SKM-1 (cell line): Measurements from ENCODE around the gene TTC28.
"Not testable (repeated sequence)": the region's sequence is repeated elsewhere in the genome, so short reads cannot be mapped to it uniquely, and the experiment has no call there.

ENCODE experiments used
- DNase-seq: peaks from one replicate; lab custom pipeline; 2025; ENCODE audit not compliant: unreplicated experiment; lab: John Stamatoyannopoulos, UW

The TTC28 gene

DNA sequence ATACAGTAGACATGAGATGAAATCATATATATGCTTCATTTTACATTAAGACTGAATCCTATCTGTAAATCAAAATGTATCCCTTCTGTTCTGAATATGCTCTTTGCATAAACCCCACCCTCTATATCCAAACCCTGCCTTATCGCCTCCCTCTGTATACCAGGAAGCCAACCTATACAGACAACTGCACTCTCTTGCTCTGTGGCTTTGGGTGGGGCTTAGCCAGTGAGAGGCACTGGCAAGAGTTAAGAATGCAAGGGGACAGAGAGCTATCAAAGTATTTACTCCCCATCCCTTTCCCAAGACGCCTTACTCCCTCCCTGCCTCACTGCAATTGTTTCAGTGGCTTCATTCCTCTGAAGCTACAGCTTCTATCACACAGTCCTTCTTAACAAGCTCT lies 309.8 kb downstream of the TTC28 start:
- DNase-seq = no peak

DNA sequence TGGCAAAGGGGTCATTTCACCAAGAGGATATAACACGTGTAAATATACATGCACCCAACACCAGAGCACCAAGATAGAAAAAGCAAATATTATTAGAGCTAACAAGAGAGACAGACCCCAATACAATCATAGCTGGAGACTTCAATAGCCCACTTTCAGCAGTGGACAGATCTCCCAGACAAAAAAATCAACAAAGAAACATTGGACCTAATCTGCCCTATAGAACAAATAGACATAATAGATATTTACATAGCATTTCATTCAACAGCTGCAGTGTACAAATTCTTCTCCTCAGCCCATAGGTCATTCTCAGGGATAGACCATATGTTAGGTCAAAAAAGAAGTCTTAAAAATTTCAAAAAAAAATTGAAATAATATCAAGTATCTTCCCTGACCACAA lies 312.8 kb downstream of the TTC28 start:
- DNase-seq = no peak

DNA sequence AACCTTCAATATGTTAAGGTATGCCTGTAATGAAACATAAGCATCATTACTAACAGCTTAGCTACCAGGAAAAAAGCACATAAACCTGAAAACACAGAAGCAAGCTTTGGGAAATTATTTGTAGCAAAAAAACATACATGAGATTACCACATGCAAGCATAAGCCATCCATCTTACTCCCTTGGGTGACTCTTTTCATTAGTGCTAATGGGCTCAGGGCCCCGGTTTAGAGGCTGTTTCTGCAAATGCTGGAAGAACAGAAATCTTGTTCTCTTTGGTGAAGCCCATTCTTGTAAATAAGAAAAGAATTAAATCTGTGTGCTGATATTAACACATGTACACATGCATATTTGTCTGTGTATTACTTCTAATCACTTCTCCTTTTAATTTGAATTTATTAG lies 314.3 kb downstream of the TTC28 start:
- no peak for DNase-seq

DNA sequence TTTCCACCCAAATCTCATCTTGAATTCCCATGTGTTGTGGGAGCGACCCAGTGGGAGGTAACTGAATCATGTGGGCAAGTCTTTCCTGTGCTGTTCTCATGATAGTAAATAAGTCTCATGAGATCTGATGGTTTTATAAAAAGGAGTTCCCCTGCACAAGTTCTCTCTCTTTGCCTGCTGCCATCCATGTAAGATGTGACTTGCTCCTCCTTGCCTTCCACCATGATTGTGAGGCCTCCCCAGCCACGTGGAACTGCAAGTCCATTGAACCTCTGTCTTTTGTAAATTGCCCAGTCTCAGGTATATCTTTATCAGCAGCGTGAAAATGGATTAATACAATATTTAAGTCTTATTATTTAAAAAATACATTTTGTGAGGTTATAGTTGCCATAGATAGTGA lies 315.5 kb downstream of the TTC28 start:
- DNase-seq = not testable (repeated sequence)

DNA sequence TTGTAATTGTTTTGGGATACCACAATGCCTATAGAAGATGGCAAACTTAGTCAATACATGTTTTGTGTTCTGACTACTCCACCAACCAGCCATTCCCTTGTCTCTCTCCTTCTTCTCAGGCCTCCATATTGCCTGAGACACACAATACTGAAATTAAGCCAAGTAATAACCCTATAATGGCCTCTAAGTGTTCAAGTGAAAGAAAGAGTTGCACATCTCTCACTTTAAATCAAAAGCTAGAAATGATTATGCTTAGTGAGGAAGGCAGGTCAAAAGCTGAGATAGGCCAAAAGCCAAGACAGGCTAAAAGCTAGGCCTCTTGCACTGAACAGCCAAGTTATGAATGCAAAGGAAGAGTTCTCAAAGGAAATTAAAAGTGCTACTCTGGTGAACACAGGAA lies 318.7 kb downstream of the TTC28 start:
- no peak for DNase-seq

DNA sequence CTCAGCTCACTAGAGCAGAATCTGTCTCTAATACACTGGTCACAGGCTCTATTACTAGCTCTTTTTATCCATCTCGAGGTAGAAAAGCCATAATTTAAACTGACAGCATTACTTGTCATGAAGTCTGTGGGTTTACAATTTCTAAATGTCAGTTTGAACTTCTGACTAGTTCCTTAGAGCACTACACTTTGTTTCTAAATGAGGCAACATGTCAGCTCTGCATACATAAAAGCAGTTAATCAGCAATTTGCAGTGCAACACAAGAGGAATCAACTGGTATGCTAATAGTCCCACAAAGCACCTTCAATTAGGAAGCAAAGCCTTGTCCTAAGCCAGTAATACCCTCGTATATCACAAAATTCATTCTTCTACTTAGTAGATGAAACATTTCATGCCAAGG lies 321.3 kb downstream of the TTC28 start:
- DNase-seq = no peak

DNA sequence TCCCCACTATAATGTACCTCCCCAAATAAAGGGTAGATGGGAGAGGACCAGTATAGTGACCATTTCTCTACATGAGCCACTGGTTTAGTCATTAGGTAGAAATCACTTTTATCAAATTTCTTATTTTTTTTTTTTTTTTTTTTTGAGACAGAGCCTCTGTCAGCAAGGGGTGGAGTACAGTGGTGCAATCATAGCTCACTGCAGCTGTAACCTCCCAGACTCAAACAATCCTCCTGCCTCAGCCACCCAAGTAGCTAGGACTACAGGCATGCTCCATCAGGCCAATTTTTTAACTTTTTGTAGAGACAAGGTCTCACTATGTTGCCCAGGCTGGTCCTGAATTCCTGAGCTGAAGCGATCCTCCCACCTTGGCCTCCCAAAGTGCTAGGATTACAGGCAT lies 322.4 kb downstream of the TTC28 start:
- DNase-seq = no peak

DNA sequence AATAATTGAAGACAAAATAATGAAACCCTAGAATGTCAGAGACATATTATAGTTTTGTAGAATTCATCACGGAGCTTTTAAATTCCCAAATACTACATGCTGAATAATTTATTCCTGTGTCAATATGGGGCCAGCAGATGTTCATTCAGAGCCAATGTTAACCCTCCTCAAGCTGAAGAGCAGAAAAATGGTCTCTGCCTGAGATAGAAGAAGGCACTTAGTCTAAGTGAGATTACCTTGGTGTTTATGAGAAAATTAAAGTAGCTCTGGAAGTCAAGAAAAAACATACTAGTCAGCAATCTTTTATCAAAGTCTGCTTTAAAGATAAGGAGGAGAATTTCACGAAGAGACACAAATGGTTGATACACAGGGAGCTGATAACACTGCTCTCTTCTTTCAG lies 328.2 kb downstream of the TTC28 start:
- no peak for DNase-seq

DNA sequence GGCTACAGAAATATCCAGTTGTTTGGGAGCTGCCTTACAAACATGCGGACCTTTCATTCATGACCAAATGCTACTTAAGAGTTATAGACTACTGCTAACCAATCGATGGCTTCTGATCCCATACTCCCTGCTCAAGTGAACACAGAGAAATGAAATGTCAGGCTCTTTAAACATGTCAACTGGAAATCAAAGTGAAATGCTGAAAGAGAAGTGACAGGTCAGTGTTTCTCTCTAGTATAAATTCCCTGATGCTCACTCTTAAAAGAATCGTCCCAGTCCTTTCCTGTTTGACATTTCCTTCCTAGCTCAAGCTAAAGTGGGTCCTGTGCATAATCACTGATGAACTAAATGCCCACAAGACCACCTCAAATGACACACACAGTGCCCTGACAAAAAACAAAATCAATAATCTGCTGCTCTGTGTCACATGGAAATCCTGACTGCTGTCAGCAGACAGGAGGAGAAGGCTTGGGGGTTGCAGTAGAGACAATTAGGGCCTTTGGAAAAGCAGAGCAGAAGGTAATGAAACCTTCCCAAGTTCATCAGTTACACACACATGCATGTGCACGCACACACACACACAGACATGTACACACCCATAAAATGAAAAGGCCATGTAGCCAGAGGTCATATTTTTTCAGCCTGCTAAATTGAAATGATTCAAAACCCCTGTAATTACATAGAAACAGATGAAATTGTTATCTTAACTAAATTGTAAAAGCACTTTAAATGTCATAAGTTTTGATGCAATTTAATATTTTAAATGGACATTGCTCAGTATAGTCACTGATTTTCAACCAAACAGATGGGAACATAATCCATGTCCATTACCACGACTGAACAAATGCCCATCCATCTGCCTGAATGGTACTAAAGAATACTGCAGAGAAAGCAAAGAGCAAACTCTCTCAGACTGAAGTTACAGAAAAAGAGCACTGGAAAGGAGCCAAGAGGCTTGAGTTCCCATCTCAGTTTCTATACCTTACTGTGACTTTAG lies 330.7 kb downstream of the TTC28 start:
- no peak for DNase-seq

DNA sequence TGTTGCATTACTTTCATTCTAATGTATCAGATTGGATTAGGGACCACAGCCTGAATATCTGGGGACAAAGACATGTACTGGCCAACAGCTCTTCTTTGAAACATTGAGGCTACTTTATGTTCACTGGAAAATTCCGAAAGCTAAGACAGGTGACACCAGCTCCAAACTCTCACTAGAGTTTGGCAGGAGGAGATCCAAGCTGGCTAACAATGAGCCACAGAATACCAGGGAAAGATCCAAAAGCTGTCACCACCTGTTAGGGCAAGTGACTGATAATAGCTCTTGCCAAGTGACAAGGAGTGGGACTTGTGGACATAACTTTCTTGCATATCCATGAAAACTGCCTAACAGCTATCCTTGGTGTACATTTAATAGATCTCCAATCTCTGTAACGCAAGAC lies 333.3 kb downstream of the TTC28 start:
- DNase-seq = no peak

DNA sequence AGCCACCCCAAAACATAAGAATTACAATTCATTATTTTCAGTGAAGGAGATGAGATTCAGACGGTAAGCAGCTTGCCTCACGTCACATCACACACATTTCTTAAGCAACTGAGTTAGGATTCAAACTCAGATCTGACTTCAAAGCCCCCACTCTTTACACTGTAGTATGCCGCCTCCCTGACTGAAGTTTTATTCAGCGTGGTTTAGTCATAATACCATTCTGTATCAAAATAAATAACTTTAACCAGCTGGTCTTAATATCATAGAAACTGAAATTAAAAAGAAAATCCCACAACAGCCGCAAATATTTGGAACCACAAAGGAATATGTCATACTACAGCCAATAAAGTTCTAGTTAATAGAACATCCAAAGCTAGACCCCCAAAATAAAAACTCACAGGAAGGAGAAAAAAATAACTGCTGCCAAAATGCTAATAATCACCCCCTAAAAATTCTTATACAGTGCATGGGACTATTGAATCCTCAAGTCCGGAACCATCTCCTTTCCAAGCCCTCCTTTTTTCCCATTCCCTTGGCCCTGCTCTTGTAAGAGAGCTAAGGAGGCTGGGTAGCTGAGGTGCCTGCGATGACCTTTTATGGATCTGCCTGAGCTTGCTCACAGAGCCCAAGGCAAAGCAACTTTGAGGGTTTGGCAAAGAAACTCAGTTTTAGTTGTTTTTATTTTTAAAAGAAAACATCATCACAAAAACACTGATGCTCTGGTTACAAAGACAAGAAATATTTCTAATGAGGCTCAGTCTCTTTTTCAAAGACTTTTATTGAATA lies 334.5 kb downstream of the TTC28 start:
- no peak for DNase-seq

DNA sequence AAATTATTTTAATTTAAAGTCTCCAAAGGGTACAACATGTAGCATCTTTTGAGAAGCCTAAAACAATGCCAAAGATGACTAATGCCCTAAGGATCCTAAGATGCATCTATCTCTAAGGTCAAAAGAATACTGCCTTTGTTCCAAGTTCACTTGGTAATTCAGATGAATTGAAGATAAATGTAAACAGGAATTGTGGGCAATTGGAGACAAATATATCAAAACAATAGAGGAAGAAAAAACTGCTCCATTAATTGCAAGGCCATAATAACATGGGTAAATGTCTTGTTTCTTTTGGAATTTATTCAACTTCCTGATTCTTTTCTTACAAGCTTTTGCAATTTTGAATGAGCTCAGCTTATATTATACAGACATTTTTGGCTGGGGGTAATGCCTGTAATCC lies 338.6 kb downstream of the TTC28 start:
- no peak for DNase-seq

DNA sequence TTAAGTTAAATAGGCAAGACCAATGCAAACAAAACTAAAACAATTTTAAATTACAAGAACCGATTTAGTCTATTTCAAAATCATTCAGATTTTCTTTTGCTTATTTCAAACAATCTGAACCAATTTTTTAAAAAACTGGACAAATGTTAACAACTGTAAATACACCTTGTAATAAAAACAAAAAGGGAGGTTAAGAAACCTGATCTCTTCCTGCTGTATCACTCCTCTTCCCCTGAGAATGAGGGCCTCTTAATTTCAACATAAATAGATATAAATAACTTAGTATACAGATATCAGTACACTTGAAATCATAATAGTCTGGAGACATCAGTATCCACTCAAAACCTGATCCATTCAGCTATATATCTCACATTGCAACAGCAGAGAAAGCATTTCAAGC lies 346.6 kb downstream of the TTC28 start:
- no peak for DNase-seq

DNA sequence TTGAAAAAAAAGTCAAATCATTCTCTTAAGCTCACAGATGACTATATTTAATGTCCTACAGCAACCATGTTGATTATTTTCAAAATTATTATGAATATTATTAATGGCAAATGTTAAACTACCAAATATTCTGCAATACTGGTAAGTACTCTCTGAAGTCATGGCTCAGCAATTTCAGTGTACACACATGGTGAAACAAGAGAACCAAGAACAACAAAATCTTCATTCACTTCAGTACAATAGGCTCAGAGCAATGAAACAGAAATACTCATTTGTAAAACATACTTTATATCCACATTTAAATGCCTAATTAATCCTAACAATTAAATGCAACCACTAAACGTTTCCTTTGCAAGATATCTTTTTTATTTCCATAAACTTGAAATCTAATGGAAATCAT lies 347.2 kb downstream of the TTC28 start:
- DNase-seq = no peak

DNA sequence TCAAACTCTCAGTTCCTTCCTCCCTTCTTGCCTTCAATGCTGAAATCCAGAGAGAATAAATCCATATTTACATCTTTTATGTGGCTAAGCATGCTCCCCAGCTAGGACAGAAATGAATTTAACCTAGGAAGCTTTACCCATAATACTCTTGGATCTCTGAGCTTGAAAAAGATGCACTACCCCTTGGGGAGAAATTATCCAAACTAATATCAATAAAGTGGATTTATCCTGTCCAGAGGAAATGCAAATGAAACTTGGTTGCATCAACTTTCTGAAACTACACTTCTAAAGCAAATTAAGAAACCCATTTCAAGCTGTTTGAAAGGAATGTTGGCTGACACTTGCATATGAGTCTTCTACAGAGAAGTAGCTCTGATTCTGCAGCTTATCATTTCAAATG lies 347.9 kb downstream of the TTC28 start:
- no peak for DNase-seq

DNA sequence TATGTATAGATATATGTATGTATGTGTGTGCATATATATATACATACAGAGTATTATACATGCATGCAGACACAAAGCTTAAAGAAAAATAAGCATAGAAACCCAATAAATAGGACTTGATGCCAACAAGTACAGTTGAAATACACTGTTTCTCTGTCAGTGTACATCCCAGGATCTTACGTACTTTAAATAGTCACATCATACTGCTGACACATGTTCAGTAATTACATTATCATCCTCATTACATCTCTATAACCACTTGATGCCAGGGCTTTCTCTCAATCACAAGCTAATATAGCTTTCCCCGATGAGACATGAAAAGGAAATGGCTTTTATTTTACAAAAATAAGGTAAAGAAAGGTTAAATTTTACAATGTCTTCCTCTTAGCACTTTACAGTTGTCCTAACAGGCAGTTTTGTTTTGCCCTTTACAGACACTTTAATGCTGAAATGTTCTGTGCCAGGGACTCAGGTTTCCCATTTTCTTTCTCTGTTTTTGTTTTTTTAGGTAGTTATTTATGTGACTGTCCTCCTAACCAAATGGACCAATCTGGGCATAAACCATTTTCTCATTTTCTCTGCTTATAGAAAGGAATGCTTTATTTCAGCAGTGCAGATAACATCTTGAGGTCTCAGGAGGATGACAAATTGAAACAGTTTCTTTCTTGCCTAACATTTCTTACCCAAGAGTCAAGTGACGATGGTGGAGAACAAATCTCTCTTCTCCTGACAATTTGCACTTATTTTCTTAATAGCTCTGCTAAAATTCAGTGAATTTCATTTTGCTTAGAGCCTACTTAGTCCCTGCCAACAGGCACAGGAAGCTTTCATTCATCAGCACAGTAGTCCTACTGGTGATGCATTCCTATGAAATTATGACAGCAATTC lies 350.2 kb downstream of the TTC28 start:
- DNase-seq = no peak

DNA sequence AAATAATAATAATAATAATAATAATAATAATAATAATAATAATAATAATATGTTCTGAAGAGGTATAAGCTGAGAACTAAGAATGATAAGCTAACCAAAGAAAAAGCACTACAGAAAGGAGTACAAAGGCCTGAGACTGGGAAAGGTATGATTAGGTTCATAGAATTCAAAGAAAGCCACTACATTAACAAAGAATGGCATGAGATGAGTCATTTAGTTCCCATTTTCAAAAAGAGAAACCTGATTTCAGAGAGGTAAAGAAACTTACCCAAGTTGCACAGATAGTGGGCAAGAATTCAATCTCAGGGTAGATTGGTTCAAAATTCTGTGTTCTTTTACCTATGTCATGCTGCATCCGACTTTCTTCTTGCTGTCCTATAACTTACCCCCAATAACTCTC lies 350.9 kb downstream of the TTC28 start:
- no peak for DNase-seq

DNA sequence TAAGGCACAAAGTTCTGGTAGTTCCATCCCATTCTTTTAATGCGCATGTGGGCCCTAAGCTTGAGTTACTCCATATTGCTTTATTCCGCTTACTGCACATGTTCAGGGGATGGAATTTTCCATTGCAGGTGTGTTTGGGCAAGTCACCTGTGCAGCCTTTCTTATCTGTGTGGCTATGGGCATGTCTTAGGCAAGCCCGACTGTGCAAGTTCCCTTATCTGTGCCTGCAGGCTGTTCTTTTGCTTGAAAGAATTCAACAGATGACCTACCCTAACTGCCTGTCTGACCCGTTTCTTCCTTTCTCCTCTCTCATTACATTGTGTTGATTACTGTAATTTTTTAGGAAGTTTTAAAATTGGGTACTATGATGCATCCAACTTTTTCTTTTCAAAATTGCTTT lies 363.6 kb downstream of the TTC28 start:
- DNase-seq = no peak

DNA sequence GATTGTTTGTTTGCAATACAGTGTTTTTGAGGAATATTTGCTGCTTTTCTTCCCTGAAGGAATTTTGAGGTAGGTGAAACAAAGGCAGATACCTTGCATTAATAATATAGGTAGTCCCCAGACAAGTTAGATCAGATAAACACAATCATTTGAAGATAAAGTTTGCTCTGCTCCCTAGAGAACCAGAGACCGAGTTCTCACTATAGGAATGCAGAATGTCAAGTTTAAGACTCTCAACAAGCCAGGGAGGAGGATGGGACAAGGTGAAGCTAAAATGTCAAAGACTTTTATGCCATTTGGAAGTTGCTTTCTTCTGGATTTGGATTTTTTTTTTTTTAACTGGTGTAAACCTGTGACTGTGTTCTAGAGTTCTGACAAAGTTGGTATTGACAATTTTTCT lies 364.7 kb downstream of the TTC28 start:
- no peak for DNase-seq

DNA sequence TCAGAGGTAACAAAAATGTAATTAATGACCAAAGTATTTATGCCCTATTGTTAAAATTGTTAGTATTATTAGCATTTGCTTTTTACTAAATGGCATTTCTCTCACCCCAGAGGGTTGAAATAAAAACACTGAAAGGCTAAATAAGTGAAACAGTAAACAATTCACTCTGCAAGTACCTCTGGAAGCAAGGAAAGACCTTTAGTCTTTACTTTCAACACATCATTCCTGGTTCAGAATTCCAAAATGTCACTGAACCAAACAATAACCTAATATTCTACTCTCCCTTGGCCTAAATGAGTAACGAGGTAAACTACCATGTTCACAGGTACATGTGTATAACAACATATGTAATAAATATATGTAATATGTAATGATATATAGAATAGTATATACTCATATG lies 369.3 kb downstream of the TTC28 start:
- no peak for DNase-seq

DNA sequence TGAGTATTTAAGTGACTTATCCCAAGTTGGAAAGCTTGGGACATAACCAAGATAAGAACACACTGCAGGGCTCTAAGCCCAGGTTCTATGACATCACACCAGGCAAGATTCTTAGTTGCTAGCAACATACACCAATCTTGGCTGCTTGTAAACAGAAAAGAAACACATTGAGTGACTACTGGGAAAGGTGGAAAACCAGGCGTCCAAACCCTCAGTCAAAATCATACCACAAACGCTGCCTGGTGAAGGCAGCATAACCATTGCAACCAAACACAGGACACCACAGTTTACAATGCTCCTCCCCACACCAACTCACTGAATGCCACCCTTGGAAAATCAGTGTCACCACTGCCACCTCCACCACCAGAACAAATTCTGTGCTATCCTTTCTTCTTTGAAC lies 379.9 kb downstream of the TTC28 start:
- DNase-seq = no peak
